HG03095 (cell line): Measurements from ENCODE around the gene TNPO1.
A peak's percentile ranks its signal among the peaks of the same experiment; 100 is the strongest.
"Not testable (repeated sequence)": the region's sequence is repeated elsewhere in the genome, so short reads cannot be mapped to it uniquely, and the experiment has no call there.

Experiments
- ATAC-seq: cut with Tn5 transposase; IDR thresholded peaks from one replicate; pipeline ENCODE4 v1.9.1; 2021; ENCODE audit warnings: moderate library complexity; ENCODE audit not compliant: unreplicated experiment

TNPO1 gene

GRCh38 chr5:72922422-72922821, 106.0 kb downstream of the TNPO1 start:
- no peak for ATAC-seq

GRCh38 chr5:72925336-72926010, 109.0 kb downstream of the TNPO1 start:
- ATAC-seq: no peak

DNA sequence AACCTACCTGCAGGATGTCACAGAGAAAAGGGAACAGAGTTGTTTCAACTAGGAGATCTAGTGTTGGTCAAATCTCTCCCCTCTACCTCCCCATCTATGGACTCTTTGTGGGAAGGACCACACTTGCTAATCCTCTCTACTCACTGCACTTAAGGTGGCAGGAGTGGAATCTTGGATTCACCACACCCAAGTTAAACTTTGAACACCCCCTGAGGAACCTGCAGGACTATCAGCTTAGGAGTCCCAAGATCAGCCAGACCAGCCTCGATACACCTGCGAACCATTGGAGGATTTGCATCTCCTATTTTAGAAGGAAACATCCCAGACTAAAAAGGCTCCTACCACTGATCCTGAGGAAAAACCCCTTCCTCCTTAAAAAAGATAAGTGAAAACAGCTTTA, 116.2 kb downstream of the TNPO1 start:
- ATAC-seq: not testable (repeated sequence)

- ATAC-seq: not testable (repeated sequence)
Measured at GRCh38 chr5:72934953-72935725, 118.7 kb downstream of the TNPO1 start.

DNA sequence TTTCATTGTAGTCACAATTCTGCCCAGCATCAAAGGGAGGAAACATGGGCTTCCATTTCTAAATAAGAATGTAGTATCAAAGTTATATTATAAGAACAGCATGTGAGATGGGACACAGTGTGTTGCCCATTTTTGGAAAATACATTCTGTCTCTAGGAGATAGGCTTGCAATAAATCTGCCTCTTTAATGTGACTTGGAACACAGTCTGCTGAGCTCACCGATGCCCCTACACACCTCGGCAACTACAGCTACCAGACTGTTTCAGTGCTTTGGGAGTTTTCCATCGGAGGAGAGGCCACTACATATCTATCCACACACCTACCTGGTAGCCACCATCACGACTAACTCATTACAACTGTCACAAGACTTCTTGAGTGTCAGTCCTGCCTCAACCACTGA, 120.4 kb downstream of the TNPO1 start:
- ATAC-seq: no peak

DNA sequence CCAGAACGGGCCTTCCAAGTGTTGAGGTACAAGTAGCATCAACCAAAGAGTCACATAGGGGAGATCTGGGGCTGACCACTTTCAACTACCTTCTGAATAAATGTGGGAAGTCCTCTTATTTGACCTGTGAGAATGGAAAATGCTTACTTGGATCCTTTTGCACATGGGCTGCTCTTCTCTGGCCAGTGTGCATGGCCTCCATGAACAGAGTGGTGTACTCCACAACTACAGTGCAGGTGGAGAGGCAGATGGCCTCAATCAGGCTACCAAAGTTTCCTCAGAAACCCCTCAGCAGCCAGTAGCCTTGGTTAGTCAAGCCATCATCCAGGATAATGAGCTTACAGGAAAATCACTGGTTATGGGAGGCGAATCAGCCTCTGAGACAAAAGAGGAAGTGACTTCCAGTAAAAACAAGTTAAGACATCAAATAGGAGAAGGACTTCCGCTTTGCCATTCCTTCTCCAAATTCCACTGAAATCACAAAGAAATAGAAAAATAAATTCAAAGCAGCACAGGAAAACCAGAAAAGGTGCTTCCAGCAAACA, 121.1 kb downstream of the TNPO1 start:
- ATAC-seq: no peak

DNA sequence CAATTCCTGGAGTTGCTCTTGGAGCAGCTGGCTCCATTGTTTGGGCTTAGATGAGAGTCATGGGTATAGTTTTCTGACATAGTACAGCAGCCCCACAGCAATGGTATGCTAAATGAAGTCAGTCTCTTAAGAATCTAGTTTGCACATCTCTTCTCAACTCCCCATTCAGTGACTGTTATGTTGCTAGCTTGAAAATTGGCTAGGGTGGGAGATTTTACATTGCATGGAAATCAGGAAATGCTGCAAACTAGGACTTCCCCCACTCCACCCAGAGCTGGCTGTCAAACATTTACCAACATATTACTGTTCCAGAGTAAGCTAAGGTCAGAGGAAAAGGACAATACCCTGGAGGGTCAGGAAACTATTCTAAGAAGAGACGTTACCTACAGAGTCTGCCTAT, 121.7 kb downstream of the TNPO1 start:
- no peak for ATAC-seq

GRCh38 chr5:72940082-72940481, 123.6 kb downstream of the TNPO1 start:
- no peak for ATAC-seq

DNA sequence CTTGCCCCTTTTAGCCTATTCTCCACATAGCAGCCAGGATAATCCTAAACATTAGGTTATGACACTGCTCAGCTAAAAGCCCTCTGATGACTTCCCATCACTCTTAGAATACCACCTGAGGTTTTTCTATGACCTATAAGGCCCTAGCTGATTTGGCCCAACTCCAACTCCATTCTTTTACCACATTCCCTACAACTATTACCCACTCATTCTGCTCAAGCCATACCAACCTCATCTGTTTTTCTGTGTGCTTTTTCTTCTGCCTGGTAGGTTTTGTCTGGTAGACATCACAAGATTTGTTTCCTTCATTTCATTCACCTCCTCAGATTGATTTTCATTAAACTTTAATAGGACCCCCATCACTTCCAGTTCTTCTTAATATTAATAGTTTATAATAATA, 126.8 kb downstream of the TNPO1 start:
- no peak for ATAC-seq

GRCh38 chr5:72947498-72947897, 131.0 kb downstream of the TNPO1 start:
- ATAC-seq: no peak

GRCh38 chr5:72949481-72949880, 133.0 kb downstream of the TNPO1 start:
- ATAC-seq: no peak

- no peak for ATAC-seq
Measured at GRCh38 chr5:72951671-72952468, 135.4 kb downstream of the TNPO1 start.

DNA sequence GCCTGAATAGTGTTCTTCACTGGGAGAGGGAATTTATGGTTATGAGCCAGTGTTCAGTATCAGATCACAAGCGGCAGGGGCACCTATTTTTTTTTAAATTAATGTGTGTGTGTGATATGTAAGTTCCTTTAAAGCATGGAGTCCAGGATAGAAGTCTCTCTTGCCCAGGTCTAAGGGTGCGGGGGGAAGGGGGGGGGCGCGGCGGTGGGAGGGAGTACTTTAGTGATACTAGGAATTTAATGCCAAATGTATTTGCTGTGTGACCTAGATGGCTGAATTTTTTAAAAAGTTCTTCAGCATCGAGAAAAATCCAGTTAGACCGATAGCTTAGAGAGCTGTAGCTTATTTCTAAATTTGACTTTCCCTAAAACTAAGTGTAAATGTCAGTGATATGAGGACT, 137.9 kb downstream of the TNPO1 start:
- ATAC-seq: no peak

GRCh38 chr5:72955143-72955767, 138.8 kb downstream of the TNPO1 start:
- peak; percentile 40 for ATAC-seq

- ATAC-seq: peak; percentile 89
Measured at GRCh38 chr5:72955768-72956323, 139.4 kb downstream of the TNPO1 start, which contains the start of gene FCHO2. FCHO2 (plus strand) TSS chr5:72956041; CDS start chr5:72956097, 56 bp downstream.

DNA sequence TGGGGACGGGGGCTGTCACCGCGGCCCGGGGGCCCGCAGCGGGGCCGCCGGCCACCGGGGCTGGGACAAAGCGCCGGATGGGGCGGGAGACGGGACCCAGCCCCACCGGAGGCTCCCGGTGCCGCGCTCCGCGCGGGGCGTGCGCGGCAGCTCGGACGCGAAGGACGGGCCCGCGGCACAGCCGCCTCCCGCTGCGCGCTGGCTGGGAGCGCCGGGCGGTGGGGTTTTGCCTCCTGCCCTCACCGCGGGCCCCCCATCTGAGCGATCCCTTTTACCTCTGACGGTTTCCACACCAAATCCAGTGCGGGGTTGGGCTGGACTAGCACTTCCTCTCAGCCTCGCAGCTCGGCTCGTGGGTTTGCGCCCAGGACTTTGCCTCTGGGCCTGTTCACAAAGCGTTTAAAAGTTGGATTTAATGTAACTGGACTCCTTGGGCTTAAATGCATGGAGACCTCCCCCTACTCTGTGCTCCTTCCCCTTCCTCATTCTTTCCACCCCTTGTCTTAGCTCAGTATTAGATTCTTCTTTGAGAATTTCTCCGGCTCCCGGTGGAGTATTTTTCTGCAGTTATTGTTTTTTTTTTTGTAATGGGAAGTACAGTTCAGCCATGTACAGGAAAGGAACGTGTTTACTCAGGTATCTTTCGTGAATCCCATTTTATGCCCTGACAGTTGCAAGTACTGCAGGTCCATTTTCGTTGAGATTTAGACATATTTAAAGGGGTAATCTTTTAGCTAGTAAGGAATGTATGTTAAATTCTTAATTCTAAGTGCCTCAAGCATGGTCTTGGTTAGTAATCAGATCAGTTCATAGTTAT, 140.1 kb downstream of the TNPO1 start:
- peak; percentile 37 for ATAC-seq

DNA sequence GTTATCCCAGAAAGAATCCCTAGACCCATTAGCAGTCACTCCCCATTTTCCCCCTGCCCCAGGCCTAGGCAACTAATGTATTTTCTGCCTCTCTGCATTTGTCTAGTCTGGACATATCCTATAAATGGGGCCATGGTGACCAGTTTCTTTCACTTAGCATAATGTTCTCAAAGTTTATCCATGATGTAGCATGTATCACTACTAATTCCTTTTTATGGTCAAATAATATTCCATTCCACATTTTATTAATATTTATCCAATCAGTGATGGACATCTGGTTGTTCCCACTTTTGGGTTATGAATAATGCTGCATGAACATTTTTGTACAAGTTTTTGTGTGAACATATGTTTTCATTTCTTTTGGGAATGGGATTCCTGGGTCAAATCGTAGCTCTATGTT, 140.9 kb downstream of the TNPO1 start:
- ATAC-seq: no peak

DNA sequence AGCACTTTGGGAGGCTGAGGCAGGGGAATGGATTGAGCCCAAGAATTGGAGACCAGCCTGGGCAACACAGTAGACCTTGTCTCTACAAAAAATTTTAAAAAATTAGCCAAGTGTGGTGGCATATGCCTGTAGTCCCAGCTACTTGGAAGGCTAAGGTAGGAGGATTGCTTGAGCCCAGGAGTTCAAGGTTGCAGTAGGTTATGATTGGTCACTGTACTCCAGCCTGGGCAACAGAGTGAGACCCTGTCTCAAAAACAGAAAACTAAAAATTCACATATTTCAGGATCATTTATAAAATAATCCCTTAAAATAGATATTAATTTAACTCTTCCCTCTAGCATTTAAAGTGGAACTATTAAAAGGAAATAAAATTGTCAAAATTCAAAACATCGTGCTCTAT, 142.8 kb downstream of the TNPO1 start:
- no peak for ATAC-seq
